HG03095 (cell line): ENCODE results near the gene TMEM101.
"Not testable (repeated sequence)": the region's sequence is repeated elsewhere in the genome, so short reads cannot be mapped to it uniquely, and the experiment has no call there.

Experiments used
- ATAC-seq: cut with Tn5 transposase; IDR thresholded peaks from one replicate; pipeline ENCODE4 v1.9.1; 2021; ENCODE audit warnings: moderate library complexity; ENCODE audit not compliant: unreplicated experiment

The TMEM101 gene

DNA sequence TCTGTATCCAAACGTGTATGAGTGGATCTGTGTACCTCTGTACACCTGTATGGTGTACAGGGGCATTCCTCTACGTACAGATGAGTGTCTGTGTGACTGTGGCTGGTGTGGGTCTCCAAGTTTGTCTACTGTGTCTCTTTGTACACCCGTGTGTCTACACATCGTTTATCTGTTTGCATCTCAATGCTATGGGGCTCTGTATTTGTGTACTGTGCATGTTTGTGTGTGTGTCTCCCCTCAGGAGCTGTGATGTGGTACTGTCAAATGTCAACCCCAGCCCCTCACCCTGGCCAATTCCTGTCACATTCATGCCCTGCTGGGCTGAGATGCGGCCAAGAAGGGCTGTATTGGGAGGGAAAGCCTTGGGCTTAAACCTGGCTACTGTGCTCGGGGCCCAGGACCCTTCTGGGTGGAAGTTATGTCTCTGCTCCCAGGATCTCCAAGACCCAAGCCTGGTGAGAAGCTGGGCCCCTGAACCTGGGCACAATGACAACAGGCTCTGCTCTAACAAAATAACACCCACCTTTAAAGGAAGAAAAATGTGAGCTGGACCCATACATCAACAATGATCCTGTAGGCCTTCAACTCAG lies 13.8 kb downstream of the TMEM101 start:
- no peak for ATAC-seq

DNA sequence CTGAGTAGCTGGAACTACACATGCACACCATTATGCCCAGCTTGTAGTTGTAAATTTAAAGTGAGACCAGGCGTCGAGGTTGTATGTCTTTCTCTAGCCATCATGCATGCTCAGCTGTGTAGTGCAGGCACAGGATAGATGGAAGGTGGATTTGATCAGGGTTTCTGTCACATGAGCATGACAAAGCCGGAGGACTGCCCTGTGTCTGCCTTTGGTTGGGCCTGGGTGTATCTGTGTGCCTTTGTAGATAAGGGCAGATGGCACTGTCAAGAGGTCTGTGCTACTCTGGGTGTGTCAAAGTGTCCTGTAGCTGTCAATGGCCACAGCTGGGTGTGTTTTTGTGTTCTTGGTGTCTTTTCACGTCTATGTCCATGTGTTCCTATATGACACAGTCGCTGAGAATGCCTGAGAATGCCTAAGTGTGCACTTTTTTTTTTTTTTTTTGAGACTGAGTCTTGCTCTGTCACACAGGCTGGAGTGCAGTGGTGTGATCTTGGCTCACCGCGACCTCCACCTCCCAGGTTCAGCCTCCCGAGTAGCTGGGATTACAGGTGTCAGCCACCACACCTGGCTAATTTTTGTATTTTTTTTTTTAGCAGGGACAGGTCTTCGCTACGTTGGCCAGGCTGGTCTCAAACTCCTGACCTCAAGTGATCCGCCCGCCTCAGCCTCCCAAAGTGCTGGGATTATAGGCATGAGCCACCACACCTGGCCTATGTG lies 14.5 kb downstream of the TMEM101 start:
- ATAC-seq = no peak

DNA sequence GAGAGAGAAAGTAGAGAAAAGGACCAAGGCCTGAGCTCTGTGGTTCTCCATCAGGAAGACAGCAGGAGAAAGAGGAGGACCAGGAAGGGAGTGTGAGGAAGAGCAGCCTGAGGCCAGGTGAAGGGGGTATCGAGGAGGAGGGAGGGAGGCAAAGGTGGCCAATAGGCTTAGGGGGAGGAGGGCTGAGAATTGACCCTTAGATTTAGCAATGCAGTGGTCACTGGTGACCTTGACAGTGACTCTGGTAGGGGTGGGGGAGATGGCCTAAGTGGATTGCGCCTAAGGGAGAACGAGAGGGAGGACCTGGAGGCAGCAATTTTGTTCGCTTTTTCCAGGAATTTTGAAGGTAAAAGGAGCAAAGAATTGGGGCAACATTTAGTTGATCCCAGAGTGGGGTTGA lies 15.7 kb downstream of the TMEM101 start:
- no peak for ATAC-seq

DNA sequence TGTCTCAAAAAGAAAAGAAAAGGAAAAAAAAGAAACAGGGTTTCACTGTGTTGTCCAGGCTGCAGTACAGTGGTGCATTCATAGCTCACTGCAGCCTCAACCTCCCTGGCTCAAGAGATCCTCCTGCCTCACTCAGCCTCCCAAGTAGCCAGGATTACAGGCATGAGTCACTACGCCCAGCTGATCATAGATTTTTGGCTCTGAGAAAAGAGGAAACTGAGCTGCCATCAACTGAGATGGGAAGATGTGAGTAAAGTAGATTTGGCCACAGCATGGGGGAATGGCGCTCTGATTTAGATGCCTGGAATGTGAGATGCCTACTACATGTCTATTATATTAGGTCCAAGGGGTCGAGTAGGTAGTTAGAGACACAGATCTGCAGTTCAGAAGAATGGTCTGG lies 16.2 kb downstream of the TMEM101 start:
- ATAC-seq = no peak

DNA sequence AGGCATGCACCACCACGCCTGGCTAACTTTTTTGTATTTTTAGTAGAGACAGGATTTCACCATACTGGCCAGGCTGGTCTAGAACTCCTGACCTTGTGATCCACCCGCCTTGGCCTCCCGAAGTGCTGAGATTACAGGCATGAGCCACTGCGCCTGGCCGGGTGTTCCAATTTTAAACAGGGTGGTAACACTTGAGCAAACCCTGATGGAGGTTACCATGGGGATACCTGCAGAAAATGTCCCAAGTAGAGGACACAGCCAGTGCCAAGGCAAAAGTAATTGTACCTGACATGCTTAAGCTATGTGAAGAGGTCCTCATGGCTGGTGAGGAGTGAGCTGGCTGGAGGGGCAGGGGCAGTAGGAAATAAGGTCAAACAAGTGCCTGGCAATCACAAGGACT lies 17.6 kb downstream of the TMEM101 start:
- ATAC-seq = not testable (repeated sequence)

DNA sequence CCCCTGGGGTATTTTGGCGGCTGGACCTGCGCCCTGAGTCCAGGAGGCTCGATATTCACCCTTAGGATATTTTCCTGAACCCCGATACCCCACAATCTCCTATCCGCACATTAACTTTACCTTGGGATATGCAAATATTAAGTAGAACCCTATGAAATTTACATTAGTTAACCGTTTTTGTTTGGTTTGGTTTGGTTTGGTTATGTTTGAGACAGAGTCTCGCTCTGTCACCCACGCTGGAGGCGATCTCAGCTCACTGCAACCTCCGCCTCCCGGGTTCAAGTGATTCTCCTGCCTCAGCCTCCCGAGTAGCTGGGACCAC lies 19.7 kb downstream of the TMEM101 start:
- ATAC-seq = no peak

DNA sequence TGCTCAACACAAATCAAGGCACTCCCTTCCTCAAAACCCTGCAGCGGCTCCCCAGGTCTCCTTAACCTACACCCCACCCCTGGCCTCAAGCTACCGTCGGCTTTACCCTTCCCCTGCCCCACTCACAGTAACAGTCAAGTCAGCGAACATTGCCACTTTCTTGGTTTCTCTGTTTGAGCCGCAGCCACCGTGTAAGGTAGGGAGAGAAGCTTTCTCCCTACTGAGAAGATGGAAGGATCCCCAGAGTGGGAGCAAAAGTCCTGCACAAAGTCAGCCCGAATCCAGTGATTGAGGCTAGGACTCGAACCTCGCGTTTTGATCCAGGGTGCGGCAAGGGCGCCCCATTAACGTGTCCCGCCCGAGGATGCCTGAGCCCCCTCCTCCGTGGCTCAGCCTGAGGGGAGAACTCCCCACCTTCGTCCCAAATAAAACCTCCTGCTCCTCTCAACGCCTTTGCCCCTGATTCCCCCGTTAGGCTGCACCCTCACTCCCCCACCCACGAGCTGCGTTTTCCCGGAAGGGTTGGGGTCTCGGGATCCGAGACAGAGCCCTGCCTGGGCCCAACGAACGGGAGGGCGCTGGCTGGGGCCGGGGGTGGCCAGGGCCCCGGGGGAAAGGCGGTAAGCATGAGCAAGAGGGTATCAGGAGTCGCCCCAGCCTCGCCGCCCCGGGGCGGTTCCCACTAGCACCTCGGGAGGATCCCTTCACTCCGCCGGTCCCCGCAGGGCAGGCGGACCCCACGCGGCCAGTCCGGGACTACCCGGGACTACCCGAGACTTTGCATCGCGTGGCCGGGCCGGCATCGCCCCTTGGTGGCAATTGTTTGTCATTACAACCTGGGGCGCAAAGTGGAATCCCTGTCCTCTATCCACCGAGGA lies 20.3 kb downstream of the TMEM101 start:
- no peak for ATAC-seq

DNA sequence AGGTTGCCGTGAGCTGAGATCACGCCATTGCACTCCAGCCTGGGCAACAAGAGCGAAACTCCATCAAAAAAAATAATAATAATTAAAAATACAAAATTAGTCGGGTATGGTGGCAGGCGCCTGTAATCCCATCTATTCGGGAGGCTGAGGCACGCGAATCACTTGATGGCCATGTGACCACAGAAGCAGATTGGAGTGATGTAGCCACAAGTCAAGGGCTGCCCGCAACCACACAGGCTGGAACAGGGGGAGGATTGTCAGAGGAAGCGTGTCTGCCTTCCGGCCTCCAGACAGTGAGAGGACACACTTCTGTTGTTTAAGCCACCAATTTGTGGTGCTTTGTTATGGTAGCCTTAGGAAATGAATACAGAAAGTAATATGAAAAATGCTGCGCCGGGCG lies 22.1 kb downstream of the TMEM101 start:
- ATAC-seq = no peak

DNA sequence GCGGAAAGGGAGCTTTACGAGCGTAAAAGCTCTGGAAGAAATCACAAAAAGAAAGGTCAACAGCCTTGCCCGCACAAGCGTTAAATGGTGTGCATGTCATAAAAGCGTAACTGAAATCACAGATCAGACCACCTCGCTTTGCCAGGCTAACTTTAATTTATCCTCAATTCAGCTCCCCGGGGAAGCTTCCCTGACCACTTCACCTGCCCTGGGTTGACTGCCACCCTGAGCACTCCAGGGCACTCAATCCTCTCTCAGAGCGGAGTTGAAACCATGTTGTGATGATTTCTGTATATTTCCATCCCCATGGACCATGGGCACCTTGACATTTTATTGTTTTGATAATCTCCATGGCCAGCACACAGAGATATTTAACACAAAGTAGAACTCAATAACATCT lies 26.5 kb downstream of the TMEM101 start:
- ATAC-seq = no peak

DNA sequence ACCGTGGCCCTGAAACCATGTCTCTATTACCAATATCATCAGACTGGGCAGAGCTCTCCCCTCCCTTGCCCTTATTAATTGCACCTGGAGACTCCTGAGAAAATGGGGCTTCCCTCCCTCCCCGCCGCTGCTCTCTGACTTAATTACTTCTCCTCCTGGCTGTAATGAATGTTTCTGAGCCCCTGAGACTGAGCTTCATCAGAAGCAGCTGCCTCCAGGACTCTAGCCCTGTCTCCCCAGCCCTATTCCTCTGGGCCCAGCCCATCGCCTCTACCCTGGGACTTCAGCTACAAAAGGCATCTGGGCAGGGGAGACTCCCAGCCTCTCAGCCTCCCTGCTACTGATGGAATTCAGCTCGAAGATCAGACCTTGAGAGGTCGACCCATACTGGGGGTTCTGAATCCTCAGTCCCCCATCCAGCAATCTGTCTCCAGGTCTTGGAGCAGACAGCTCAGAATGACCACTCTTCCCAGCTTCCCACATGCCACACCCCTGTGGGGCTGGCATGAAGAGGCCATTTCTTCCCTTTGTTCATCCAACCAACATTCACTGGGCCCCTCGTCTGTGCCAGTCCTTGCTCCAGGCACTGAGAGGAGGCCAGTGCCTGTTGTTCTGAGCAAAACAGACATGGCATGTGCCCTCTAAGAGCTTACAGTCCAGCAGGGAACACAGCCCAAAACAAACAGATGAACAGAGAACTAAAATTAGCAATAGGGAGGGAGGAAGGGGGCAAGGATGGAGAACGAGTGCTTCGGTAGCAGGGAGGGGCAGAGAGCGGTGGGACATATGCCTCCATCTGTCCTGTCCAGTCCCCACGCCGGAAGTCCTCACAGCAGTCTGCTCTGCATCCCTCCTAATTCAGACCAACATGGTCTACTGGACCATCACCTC lies 27.4 kb downstream of the TMEM101 start:
- ATAC-seq = no peak

DNA sequence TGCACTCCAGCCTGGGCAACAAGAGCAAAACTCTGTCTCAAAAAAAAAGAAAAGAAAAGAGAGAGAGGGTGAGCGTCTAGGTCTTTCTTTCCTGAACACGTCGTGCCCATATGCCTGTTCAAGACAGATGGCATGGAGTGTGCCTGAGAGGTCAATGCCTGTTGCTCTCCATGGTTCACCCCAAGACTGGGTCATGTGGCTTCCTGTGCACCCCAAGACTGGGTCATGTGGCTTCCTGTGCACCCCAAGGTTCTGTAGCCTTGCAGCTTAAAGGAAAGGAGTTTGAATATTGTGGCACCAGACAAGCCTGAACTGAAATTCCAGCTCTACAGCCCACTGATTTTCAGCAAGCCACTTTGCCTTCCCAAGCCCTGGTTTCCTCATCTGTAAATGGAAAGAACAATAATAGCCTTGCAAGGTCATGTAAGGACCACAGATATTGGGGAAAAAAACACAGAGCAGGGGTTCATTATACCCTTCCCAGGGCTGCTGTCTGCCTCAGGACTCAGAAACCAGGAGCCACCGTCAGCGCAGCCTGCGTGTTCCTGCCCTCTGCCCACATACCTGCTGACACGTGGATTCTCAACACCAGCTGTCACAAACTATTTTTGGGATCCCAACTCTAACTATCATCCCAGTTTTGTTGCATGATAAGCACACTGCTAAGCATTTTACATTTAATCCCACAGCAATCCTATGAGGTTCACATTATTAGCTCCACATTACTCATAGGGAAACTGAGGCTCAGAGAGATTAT lies 28.4 kb downstream of the TMEM101 start:
- ATAC-seq = no peak

DNA sequence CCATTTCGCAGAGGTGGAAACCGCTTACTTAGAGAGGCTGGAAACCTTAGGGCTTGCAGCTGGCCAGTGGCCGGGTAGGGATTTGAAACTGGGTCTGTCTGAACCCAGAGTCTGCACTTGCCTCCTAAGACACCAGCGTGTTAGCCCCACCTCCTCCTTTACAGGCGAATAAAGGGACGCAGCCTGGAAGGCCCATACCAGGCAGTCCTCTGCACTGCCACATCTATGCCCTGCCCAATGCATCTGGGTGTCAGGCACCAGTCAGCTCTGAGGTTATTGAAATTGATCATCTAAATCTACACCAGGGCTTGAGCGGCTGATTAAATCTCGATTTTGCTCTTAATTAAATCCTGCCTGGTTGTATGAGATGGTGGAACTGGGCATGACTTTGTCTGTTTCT lies 30.2 kb downstream of the TMEM101 start:
- no peak for ATAC-seq

DNA sequence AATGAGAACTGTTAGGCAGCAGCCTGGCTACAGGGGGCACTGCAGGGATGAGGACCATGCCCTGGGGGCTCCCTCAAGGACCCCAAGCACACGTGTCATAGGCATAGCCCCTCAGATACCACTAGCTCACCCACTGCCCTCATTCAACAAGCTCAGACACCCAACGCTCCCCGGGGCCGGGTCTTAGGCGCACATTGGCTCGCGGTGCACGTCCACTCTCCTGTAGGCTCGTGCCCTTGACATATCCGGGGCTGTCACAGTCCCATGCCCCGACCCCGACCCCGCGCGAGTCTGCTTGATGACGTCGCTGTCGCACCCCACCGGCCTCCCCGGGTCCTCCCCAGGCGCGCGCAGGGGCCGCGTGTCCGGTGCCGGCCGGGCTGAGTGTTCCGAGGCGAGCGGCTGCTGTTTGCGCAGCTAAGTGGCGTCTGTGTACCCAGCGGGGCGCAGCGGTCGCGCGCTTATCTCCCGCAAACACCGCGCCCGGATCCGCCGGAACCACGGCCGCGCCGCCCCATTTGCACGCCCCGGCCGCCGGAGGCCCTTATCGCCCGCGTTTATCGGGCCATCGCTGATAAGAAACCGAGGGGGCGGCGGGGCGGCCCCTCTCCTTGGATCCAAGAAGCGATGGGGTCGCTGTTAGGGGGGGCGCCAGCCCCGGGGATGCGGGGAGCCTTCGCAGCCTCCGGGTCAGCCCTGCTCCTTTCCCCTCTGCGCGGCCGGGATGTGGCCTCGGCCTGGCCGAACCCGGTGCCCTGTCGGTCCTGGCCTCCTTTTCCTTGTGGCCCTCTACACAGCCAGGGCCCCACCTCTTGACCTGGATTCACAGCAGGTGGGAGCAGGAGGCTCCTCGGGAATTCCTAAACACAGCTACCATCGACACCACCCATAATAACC lies 31.0 kb downstream of the TMEM101 start:
- no peak for ATAC-seq

DNA sequence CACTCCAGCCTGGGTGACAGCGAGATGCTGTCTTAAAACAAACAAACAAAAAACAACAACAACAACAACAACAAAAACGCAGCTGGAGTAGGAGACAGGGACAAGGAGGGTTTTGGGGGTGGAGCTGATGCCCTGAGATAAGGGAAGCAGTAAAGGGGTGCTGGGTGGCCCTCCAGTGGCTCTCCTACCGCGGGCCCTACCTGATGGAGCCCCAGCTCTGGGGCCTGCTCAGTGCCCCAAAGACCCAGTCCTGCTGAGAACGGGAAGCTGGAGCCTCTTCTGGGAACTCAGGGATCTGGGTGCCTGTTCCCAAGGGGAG lies 31.6 kb downstream of the TMEM101 start:
- ATAC-seq = no peak

DNA sequence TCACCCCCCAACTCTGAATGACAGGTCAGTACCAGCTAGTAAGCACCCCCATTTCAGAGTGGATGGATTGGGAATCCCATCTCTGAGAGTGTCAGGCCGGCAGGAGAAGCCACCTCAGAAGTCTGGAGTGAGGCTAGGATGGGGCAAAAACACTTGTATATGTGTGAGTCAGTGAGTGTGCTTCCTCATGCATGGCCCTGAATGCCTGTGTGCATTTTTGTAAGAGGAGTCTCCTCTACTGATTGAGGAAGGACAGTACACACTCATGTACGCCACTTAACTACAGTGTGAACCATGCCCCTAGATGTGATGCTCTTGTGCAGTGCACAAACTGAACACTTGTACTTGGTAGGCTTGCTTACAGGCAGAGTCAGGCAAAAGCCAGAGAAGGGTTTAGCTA lies 32.6 kb downstream of the TMEM101 start:
- no peak for ATAC-seq

DNA sequence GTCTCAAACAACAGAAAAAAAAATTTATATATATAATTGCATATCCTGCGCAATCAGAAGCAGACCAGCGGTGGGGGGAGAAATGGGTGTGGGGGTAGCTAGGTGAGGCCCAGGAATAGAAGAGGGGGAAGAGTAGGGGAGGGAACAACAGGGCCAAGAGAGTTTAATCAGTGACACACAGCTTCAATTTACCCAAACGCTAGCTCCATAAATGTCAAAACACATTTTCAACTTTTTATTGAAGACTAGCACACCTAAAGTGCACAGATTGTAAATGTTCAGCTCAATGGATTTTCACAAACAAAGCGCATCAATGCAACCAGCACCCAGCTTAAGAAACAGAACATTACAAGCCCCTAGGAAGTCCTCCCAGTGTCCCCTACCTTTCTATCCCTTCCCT lies 35.1 kb downstream of the TMEM101 start:
- no peak for ATAC-seq

DNA sequence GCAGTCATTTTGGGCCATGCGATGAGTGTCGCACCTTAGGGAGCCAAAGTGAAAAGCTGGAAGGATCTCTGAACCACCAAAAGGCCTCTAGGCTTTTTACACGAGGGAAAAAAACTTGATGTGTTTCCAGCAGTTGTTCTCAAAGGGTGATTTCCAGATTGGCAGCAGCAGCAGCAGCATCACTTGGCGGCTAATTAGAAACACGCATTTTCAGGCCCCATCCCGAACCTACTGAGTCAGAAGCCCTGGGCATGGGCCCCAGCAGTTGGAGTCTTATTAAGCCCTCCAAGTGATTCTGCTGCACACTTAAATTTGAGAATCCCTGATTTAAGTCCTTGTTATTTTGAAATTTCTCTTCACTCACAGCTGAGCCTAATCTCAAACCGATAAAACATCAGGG lies 35.8 kb downstream of the TMEM101 start:
- ATAC-seq = no peak

DNA sequence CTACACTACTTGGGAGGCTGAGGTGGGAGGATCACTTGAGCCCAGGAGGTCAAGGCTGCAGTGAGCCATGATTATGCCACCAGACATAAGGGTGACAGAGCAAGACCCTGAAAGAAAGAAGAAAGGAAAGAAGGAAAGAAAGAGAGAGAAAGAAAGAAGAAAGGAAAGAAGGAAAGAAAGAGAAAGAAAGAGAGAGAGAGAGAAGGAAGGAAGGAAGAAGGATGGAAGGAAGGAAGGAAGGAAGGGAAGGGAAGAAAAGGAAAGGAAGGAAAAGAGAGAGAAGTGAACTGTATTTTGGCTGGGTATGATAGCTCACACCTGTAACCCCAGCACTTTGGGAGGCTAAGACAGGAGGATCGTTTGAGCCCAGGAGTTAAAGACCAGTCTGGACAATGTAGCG lies 36.7 kb downstream of the TMEM101 start:
- ATAC-seq = no peak

DNA sequence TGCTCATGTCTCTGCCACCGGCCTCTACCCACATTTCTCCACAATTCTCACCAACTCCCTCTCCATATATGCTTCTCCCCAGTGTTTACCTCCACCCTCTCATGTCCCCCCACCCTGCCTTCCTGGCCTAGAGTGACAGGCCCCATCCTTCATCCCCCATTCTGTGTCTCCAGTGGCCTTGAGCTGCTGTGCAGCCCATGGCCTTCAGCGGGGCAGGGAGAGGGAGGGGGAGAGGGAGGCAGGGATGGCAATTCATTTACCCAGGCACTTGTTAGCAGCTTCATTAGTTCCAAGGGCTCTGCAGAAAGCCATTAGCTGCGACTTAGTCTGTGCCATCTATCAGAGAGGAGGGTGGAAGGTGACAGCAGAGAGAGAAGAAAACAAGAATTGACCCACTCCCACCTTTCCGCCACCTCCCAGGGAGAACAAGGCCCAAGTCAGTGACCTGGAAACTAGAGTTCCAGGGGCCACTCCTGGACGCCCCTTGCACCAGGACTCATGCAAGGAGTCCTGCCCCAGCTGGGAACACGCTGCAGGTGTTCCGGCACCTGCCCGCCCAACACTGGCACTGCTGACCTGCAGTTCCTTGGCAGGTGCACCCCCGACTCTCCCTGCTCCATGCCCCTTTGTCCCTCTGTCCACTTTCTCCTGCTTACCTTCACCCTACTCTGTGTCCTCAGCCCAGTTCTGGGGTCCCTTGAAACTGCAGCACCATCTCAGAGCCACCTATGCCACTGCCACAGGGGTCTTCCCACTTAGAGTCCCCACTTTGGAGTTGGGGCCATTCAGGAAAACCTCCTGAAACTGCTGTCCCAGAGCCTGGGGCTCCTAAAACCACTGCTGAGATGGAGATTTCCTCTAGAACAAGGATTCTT lies 37.6 kb downstream of the TMEM101 start:
- ATAC-seq = no peak
